DND-41 (cell line): Measurements from ENCODE around the gene SCTR.

ENCODE experiments used
- ATAC-seq: fragments of 200-7000 bp; cut with Tn5 transposase; 3 replicates; pipeline ENCODE4 v1.9.1; 2021; ENCODE audit warnings: low read depth; ENCODE audit not compliant: insufficient read depth
- DNase-seq: peaks from one replicate; pipeline ENCODE4 v3.0.0-alpha.2; 2020
- H2AFZ ChIP-seq: 2 replicates; pipeline ENCODE4 v1.6.0; 2012; ENCODE audit warnings: low read depth, low read length
- H3K27ac ChIP-seq: 2 replicates; pipeline ENCODE4 v1.5.1; 2012; ENCODE audit warnings: low read length, inconsistent platforms
- H3K27me3 ChIP-seq: fragments of 200-600 bp; sonication (generic); 2 replicates; pipeline ENCODE4 v1.6.0; 2012; ENCODE audit warnings: low read length, mild to moderate bottlenecking, inconsistent platforms; ENCODE audit not compliant: insufficient read depth, poor library complexity
- H3K36me3 ChIP-seq: 2 replicates; pipeline ENCODE4 v1.5.1; 2012; ENCODE audit warnings: low read length, inconsistent platforms; ENCODE audit not compliant: insufficient read depth
- H3K4me1 ChIP-seq: 2 replicates; pipeline ENCODE4 v1.5.1; 2012; ENCODE audit warnings: mild to moderate bottlenecking, low read length; ENCODE audit not compliant: insufficient read depth
- H3K4me2 ChIP-seq: 2 replicates; pipeline ENCODE4 v1.6.0; 2012; ENCODE audit warnings: mild to moderate bottlenecking, moderate library complexity, low read length, inconsistent platforms; ENCODE audit not compliant: insufficient read depth
- H3K4me3 ChIP-seq, 2 experiments: fragments of 200-600 bp in 1 of 2; shearing (Covaris generic) in 1 of 2; 2 replicates each; pipeline ENCODE4 v1.5.1; 2012 to 2016; ENCODE audit warnings: inconsistent platforms in 2 of 2, low read length in 2 of 2, mild to moderate bottlenecking in 2 of 2, low read depth in 1 of 2, moderate library complexity in 1 of 2
- H3K79me2 ChIP-seq: 2 replicates; pipeline ENCODE4 v1.6.0; 2012; ENCODE audit warnings: low read length, inconsistent platforms; ENCODE audit not compliant: insufficient read depth
- H3K9ac ChIP-seq: 2 replicates; pipeline ENCODE4 v1.6.0; 2012; ENCODE audit warnings: low read depth, mild to moderate bottlenecking, inconsistent platforms, low read length, moderate library complexity
- H3K9me3 ChIP-seq: 2 replicates; pipeline ENCODE4 v1.5.1; 2012; ENCODE audit warnings: low read length, moderate library complexity, mild to moderate bottlenecking, inconsistent platforms; ENCODE audit not compliant: insufficient read depth, severe bottlenecking
- H4K20me1 ChIP-seq: 2 replicates; pipeline ENCODE4 v1.6.0; 2012; ENCODE audit warnings: low read length; ENCODE audit not compliant: insufficient read depth
- CTCF ChIP-seq: IDR thresholded peaks from 2 replicates; pipeline ENCODE4 v1.5.1; 2012; ENCODE audit warnings: borderline replicate concordance, low read length, moderate library complexity, mild to moderate bottlenecking; ENCODE audit not compliant: poor library complexity, severe bottlenecking; ENCODE audit errors: extremely low read depth
- EZH2 ChIP-seq: IDR thresholded peaks from 3 replicates; pipeline ENCODE4 v1.6.1; 2012; ENCODE audit warnings: borderline replicate concordance, low read depth, mild to moderate bottlenecking, moderate library complexity, low read length, inconsistent platforms; ENCODE audit not compliant: severe bottlenecking

The SCTR gene

DNA sequence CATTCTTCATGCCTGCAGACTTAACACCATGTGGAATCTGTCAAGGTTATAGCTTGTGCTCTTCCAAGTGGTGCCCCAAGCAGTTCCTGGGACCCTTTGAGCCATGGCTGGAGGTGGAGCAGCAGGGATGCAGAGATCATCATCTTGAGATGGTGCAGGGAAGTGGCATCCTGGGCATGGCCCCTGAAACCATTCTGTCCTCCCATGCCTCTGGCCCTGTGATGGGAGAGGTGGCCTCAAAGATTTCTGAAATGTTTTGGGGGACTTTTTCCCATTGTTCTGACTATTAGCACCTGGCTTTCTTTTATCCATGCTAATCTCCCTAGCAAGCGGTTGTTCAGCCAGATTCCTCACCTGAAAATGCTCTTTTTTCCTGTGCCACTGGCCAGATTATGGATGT, 103.0 kb downstream of the SCTR start:
- Histone ChIP-seq H3K27me3 (peaks cover 17% of the 10 kb centered on the region), H2AFZ (no peak overlapping the region), H3K27ac (no peak overlapping the region), H3K4me3 (no peak overlapping the region), H3K79me2 (no peaks in the 10 kb centered on the region), H3K4me1 (no peaks in the 10 kb centered on the region), H3K36me3 (no peaks in the 10 kb centered on the region), H3K4me2 (no peak overlapping the region), H3K9ac (no peak overlapping the region), H4K20me1 (no peaks in the 10 kb centered on the region), H3K9me3 (peaks cover 6% of the 10 kb centered on the region)
- DNase-seq: no peak
- ATAC-seq: no peak
- TF ChIP-seq EZH2 (no peak), CTCF (no peak)

- peaks cover 6% of the 10 kb centered on the region for H3K9me3 ChIP-seq
- ATAC-seq (no peak), DNase-seq (no peak)
These were observed 104.3 kb downstream of the SCTR start for GRCh38 chr2:119419803-119420508.

GRCh38 chr2:119419065-119419464, 105.2 kb downstream of the SCTR start:
- H3K9me3 ChIP-seq: peaks cover 6% of the 10 kb centered on the region
- no peaks in the 10 kb centered on the region for H3K79me2 ChIP-seq
- no peak overlapping the region for H3K27ac ChIP-seq
- no peak overlapping the region for H2AFZ ChIP-seq
- no peaks in the 10 kb centered on the region for H4K20me1 ChIP-seq
- peaks cover 11% of the 10 kb centered on the region for H3K27me3 ChIP-seq
- DNase-seq: no peak
- H3K4me2 ChIP-seq: no peak overlapping the region
- H3K4me3 ChIP-seq: no peak overlapping the region
- TF ChIP-seq CTCF (no peak), EZH2 (no peak)
- H3K36me3 ChIP-seq: no peaks in the 10 kb centered on the region
- H3K4me1 ChIP-seq: no peaks in the 10 kb centered on the region
- no peak overlapping the region for H3K9ac ChIP-seq
- no peak for ATAC-seq

More at GRCh38 chr2:119419803-119420508, 104.3 kb downstream of the SCTR start:
- H3K4me3 ChIP-seq: no peak overlapping the region
- H3K4me1 ChIP-seq: no peaks in the 10 kb centered on the region
- no peaks in the 10 kb centered on the region for H3K79me2 ChIP-seq
- H2AFZ ChIP-seq: no peak overlapping the region
- H3K27ac ChIP-seq: no peak overlapping the region
- H3K27me3 ChIP-seq: peaks cover 13% of the 10 kb centered on the region
- no peak overlapping the region for H3K4me2 ChIP-seq
- H4K20me1 ChIP-seq: no peaks in the 10 kb centered on the region
- no peaks in the 10 kb centered on the region for H3K36me3 ChIP-seq
- TF ChIP-seq EZH2: no peak
- no peak for TF ChIP-seq CTCF
- H3K9ac ChIP-seq: no peak overlapping the region
